NK-92 treated with Interleukin-12 subunit alpha and Interleukin-12 subunit beta, amount 100 ng/mL, for 24 hours (cell line): ENCODE results near the gene HDHD3.

Experiments
- DNase-seq: peaks from one replicate; lab custom pipeline; 2025; lab: John Stamatoyannopoulos, UW

The HDHD3 gene

GRCh38 chr9:113363336-113363735 is 13.4 kb downstream of the HDHD3 start:
- no peak for DNase-seq

- no peak for DNase-seq
Measured at GRCh38 chr9:113361304-113362018, 15.3 kb downstream of the HDHD3 start.

- DNase-seq, result no peak
Measured at GRCh38 chr9:113360242-113360842, 16.4 kb downstream of the HDHD3 start.

- DNase-seq, result no peak
Measured at GRCh38 chr9:113359385-113359784, 17.4 kb downstream of the HDHD3 start.

- no peak for DNase-seq
Measured at GRCh38 chr9:113356686-113357292, 20.0 kb downstream of the HDHD3 start.

- DNase-seq, result no peak
Measured at GRCh38 chr9:113355040-113355596, 21.7 kb downstream of the HDHD3 start.

- DNase-seq, result no peak
Measured at GRCh38 chr9:113352411-113352810, 24.4 kb downstream of the HDHD3 start.

GRCh38 chr9:113352006-113352405 is 24.8 kb downstream of the HDHD3 start:
- no peak for DNase-seq

- no peak for DNase-seq
Measured at GRCh38 chr9:113350937-113351336, 25.8 kb downstream of the HDHD3 start.

GRCh38 chr9:113350107-113350661 is 26.6 kb downstream of the HDHD3 start:
- no peak for DNase-seq

- no peak for DNase-seq
Measured at GRCh38 chr9:113349445-113350094, 27.2 kb downstream of the HDHD3 start, which contains the start of gene BSPRY. Gene BSPRY (plus strand): TSS chr9:113349541. CDS start chr9:113349580, 39 bp downstream.

- no peak for DNase-seq
Measured at GRCh38 chr9:113349066-113349444, 27.7 kb downstream of the HDHD3 start.

GRCh38 chr9:113348437-113348836 is 28.3 kb downstream of the HDHD3 start:
- DNase-seq, result no peak

- no peak for DNase-seq
Measured at GRCh38 chr9:113345671-113346070, 31.1 kb downstream of the HDHD3 start.

- DNase-seq, result no peak
Measured at GRCh38 chr9:113345190-113345589, 31.6 kb downstream of the HDHD3 start.

- DNase-seq, result no peak
Measured at GRCh38 chr9:113343732-113344231, 33.0 kb downstream of the HDHD3 start.

GRCh38 chr9:113341712-113342410 is 34.9 kb downstream of the HDHD3 start:
- DNase-seq, result no peak

GRCh38 chr9:113340011-113340699 is 36.6 kb downstream of the HDHD3 start, which contains the start of gene WDR31:
Gene WDR31 (minus strand): TSS chr9:113340275. CDS start chr9:113332022, 8,253 bp downstream.
- DNase-seq, result peak; percentile 62

GRCh38 chr9:113337714-113338113 is 39.1 kb downstream of the HDHD3 start:
- no peak for DNase-seq

- no peak for DNase-seq
Measured at GRCh38 chr9:113331780-113332179, 45.0 kb downstream of the HDHD3 start.
